HG02588 (cell line): ENCODE measurements around the gene ADAMTS17.

Experiments
- ATAC-seq: cut with Tn5 transposase; IDR thresholded peaks from one replicate; pipeline ENCODE4 v1.9.1; 2021; ENCODE audit warnings: mild to moderate bottlenecking, moderate library complexity; ENCODE audit not compliant: unreplicated experiment

Gene ADAMTS17

GRCh38 chr15:100005013-100005412, 336.8 kb downstream of the ADAMTS17 start:
- no peak for ATAC-seq

GRCh38 chr15:100002787-100003536, 338.8 kb downstream of the ADAMTS17 start:
- no peak for ATAC-seq

GRCh38 chr15:100002086-100002620, 339.6 kb downstream of the ADAMTS17 start:
- ATAC-seq, result no peak

GRCh38 chr15:100001405-100001804, 340.4 kb downstream of the ADAMTS17 start:
- no peak for ATAC-seq

GRCh38 chr15:99999282-100000070, 342.3 kb downstream of the ADAMTS17 start:
- ATAC-seq, result no peak

- no peak for ATAC-seq
These were observed 343.1 kb downstream of the ADAMTS17 start for GRCh38 chr15:99998661-99999101.

GRCh38 chr15:99997112-99997651, 344.6 kb downstream of the ADAMTS17 start:
- ATAC-seq, result no peak

- no peak for ATAC-seq
These were observed 345.1 kb downstream of the ADAMTS17 start for GRCh38 chr15:99996660-99997059.

GRCh38 chr15:99995543-99995942, 346.2 kb downstream of the ADAMTS17 start:
- no peak for ATAC-seq

- no peak for ATAC-seq
These were observed 346.9 kb downstream of the ADAMTS17 start for GRCh38 chr15:99994849-99995248.

GRCh38 chr15:99993681-99994131, 348.1 kb downstream of the ADAMTS17 start:
- ATAC-seq, result no peak

- no peak for ATAC-seq
These were observed 348.5 kb downstream of the ADAMTS17 start for GRCh38 chr15:99993262-99993661.

- no peak for ATAC-seq
These were observed 349.1 kb downstream of the ADAMTS17 start for GRCh38 chr15:99992611-99993231.

GRCh38 chr15:99989095-99989494, 352.7 kb downstream of the ADAMTS17 start:
- no peak for ATAC-seq

GRCh38 chr15:99987701-99988100, 354.1 kb downstream of the ADAMTS17 start:
- ATAC-seq, result no peak

- ATAC-seq, result no peak
These were observed 354.7 kb downstream of the ADAMTS17 start for GRCh38 chr15:99987119-99987506.

- no peak for ATAC-seq
These were observed 355.3 kb downstream of the ADAMTS17 start for GRCh38 chr15:99986297-99987118.

- ATAC-seq, result no peak
These were observed 355.9 kb downstream of the ADAMTS17 start for GRCh38 chr15:99985878-99986277.

GRCh38 chr15:99984491-99985243, 357.1 kb downstream of the ADAMTS17 start:
- no peak for ATAC-seq
